Liver (tissue), 3 donors: ENCODE measurements around the gene SPART.

Source experiments
- CTCF ChIP-seq: fragments of 150-350 bp; IDR thresholded peaks from 2 replicates; pipeline ENCODE4 v1.5.1; 2017; ENCODE audit warnings: improper control_type of control experiment, low read depth, low read length; ENCODE audit not compliant: missing input control
- EGR1 ChIP-seq, 2 donors: IDR thresholded peaks; 2 replicates each; pipeline ENCODE4 v1.6.1; 2016 to 2018; ENCODE audit warnings: antibody characterized with exemption in 2 of 2, low read depth in 2 of 2
- JUND ChIP-seq, 2 donors: IDR thresholded peaks; 2 replicates each; pipeline ENCODE4 v1.6.1; 2016; ENCODE audit warnings: antibody characterized with exemption in 2 of 2
- NR2F2 ChIP-seq: IDR thresholded peaks from 2 replicates; pipeline ENCODE4 v1.6.1; 2016; ENCODE audit warnings: antibody characterized with exemption
- RAD21 ChIP-seq, 2 donors: IDR thresholded peaks; 2 replicates each; pipeline ENCODE4 v1.6.1; 2016; ENCODE audit warnings: antibody characterized with exemption in 2 of 2, mild to moderate bottlenecking in 2 of 2
- REST ChIP-seq: IDR thresholded peaks from 2 replicates; pipeline ENCODE4 v1.6.1; 2016; ENCODE audit warnings: antibody characterized with exemption, mild to moderate bottlenecking
- SP1 ChIP-seq: IDR thresholded peaks from 2 replicates; pipeline ENCODE4 v1.6.1; 2018; ENCODE audit warnings: antibody characterized with exemption, mild to moderate bottlenecking
- TAF1 ChIP-seq: conservative IDR thresholded peaks from 2 replicates; pipeline ENCODE4 v1.6.1; 2016; ENCODE audit warnings: antibody characterized with exemption, mild to moderate bottlenecking
- YY1 ChIP-seq: IDR thresholded peaks from 2 replicates; pipeline ENCODE4 v1.6.1; 2016; ENCODE audit warnings: antibody characterized with exemption, mild to moderate bottlenecking
- donor health status: healthy.
- donor health status: healthy.

- TF ChIP-seq CTCF (no peak), REST (no peak), RAD21 (IDR thresholded peaks at IDR 0.05) (no peak), JUND (IDR thresholded peaks at IDR 0.05) (no peak), TAF1 (no peak), EGR1 (IDR thresholded peaks at IDR 0.05; ENCODE audit: low read depth in 2 of 2) (no peak), YY1 (no peak), NR2F2 (no peak), SP1 (no peak)
Observed at GRCh38 chr13:36357231-36357630, 11.0 kb upstream of the SPART start.
